GM12874 (cell line): Measurements from ENCODE around the gene RELL2.

Experiments used
- TF ChIP-seq, protein P1 (sequence below): IDR thresholded peaks from 2 replicates; pipeline ENCODE4 v1.5.1; 2011; ENCODE audit warnings: low read depth, mild to moderate bottlenecking, control low read depth, low read length, moderate library complexity; ENCODE audit not compliant: insufficient read depth

The RELL2 gene

DNA sequence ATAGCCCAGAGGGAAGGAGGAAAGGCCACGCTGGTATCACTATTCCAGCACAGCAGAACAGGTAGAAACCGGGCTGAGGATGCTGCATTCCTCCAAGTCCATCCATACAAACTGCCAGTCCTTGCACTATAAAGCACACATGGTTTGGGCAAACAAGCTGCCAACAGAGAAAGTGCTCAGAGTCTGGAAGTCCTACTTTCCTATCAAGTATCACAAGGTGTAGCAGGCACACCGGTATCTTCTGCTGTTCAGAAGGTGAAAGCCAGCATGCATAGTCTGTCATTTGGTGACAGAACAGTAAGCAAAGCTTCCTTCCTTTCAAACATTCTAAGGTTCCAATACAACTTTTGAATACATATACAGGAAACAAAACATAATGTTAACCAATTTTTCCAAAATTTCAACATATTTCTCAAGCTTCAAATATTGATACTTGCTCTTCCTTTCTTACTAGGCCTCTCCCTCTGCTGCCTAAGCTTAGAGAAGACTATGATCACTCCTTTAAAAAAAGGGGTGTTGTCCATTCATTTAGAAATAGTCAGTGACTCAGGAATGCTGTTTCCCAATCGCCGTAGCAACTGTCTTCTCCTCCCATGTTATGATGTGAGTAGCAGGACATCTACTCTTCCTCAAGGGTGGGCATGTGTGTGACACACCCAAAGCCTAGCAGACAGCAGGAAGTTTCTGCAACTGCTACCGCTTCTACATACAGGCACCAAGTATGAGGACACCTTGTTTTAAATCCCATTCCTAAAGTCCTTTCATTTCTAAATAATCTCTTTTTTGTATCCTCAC, 32.7 kb upstream of the RELL2 start:
- TF ChIP-seq, protein P1, sequence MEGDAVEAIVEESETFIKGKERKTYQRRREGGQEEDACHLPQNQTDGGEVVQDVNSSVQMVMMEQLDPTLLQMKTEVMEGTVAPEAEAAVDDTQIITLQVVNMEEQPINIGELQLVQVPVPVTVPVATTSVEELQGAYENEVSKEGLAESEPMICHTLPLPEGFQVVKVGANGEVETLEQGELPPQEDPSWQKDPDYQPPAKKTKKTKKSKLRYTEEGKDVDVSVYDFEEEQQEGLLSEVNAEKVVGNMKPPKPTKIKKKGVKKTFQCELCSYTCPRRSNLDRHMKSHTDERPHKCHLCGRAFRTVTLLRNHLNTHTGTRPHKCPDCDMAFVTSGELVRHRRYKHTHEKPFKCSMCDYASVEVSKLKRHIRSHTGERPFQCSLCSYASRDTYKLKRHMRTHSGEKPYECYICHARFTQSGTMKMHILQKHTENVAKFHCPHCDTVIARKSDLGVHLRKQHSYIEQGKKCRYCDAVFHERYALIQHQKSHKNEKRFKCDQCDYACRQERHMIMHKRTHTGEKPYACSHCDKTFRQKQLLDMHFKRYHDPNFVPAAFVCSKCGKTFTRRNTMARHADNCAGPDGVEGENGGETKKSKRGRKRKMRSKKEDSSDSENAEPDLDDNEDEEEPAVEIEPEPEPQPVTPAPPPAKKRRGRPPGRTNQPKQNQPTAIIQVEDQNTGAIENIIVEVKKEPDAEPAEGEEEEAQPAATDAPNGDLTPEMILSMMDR: no peak

DNA sequence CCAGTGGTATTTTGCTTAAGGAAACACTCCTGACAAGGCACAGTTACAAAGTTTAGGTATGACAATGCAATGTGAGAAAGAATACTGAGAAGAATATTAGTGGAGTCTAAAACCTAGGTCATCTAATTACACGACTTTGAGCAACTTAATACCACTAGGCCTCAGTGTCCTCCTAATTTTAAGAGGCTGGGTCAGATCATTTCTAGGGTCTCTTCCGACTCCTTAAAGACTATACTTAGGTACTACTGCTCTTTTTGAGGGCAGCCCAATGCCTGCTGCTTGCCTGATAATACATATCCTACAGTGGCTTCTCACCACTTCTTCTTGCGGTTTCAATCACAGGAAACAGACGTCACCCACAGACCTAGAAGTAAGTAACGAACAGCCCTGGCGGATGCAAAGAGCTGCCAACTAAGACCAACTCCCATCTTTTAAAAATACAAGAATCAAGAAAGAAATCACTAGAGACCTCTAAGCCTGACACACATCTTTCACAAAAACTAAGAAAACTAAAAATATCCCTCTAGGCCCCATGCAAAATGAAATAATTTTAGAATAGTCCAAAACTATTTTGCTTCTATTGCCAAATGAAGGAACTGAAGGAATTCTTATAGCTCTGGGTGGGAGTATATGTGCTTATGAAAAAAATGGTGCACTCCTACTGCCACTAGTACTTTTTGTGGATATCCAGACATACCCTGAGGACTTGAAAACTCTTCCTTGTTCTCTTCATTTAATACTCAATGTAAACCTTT, 31.1 kb upstream of the RELL2 start:
- TF ChIP-seq, protein P1: no peak

DNA sequence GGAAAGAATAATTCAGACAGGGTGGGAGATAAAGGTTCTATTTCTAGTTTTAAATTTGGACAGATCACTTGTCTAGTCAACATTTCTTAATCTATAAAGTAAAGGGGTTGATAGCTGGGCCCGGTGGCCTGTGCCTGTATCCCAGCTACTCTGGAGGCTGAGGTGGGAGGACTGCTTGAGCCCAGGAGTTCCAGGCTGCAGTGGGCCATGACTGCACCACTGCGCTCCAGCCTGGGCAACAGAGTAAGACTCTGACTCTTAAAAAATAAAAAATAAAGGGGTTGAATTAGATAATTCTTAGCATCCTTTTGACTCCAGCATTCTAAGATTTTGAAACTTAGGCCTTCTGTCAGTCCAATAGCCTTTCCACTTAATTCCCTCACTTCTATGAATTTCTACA, 28.8 kb upstream of the RELL2 start:
- TF ChIP-seq, protein P1: no peak

DNA sequence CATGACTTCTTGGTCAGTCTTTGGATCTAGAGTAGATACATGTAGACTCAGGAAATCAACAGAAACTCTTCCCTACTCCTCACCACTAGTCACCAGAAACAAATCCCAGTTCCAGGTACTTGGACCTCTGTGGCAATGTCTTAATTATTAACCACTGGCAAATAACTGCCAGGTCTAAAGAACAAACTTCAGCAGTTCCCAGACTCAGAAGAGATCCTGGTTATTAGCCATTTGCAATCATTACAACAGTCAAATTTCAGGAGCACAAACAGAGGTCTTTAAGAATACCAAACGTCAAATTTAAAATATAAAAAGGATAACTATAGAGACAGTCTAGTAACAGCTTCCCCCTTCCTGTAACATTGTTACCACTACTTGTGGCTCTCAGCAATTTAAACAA, 28.2 kb upstream of the RELL2 start:
- TF ChIP-seq, protein P1: no peak

DNA sequence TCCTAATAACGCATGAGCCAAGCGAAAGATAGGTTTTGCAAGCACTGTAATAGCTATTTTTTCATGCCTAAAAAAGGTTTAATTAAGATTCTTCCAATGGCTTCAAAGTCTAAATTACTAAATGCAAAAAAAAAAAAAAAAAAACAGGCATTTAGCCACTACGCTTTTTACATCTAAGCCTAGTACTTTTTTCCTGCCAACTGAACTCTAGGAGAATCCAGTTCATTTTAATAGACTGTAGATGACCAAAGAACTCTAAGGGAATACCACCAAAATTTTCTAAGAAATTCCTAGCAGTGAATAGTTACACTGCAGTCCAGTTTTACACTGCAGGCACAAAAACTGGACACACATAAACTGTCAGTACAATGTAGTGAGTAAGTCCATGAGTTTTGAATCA, 27.8 kb upstream of the RELL2 start:
- TF ChIP-seq, protein P1: no peak

DNA sequence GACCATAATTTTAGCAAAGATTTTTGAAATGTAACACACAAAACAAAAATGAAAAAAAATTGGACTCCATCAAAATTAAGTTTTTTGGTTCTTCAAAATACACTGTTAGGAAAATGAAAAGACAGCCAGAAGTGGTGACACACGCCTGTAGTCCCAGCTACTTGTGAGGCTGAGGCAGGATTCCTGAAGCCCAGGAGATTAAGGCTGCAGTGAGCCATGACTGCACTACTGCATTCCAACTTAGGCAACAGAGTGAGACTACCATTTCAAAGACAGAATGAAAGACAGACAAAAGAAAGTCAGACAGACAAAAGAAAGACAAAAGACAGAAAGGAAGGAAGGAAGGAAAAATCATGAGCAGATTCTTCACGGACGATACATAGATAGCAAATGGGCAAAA, 25.5 kb upstream of the RELL2 start:
- TF ChIP-seq, protein P1: no peak

DNA sequence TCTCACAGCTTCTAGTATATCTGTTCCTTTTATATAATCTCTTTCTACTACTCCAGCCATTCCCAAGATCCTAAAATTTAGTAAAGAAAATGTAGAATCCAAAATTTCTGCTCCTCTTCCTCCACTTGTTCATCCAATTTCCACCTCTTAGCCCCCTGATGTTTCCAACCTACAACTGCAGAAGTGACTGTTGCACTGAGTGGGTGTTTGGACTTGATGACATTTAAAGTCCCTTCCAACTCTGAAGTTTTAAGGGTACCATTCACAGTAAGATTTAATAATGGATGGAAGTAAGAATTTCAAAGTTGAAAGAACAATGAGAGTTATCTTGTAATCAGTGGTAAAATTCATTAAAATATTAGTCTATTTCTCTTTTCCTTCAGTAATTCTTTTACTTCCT, 23.5 kb upstream of the RELL2 start:
- TF ChIP-seq, protein P1: no peak
